ENCODE measurements around the gene COL6A3. TPM values are rescaled to one million over a fixed set of nuclear protein-coding genes. Genes with fewer than 3 reads are reported as not detected.

The COL6A3 gene
- total RNA-seq, 1 donor = 1,478 TPM

DNA sequence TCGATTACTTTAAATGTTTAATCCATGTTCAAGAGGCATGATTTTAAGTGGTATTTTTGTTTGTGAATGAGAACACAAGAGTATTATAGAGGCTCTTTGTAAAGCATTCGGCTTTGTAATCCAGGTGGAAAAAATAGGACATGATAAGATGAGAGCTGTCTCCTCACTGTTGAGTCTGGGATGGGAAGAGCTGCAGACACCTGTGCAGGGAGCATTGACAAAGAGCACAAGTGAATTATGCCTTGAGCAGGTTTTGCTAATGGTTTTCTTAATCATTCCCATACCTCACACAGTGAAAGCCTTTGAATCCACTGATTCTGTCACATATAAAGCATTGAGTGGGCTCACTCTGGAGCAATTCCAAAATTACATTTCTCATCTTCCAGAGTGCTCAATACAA is 9.6 kb downstream of the COL6A3 start:
- no peak overlapping the region for H3K4me3 ChIP-seq (ENCODE audit: low read depth, low read length)
- no peak for TF ChIP-seq CTCF (IDR thresholded peaks at IDR 0.05; ENCODE audit: insufficient read depth, low read length)
- DNase-seq (ENCODE audit: low read depth) = no peak

DNA sequence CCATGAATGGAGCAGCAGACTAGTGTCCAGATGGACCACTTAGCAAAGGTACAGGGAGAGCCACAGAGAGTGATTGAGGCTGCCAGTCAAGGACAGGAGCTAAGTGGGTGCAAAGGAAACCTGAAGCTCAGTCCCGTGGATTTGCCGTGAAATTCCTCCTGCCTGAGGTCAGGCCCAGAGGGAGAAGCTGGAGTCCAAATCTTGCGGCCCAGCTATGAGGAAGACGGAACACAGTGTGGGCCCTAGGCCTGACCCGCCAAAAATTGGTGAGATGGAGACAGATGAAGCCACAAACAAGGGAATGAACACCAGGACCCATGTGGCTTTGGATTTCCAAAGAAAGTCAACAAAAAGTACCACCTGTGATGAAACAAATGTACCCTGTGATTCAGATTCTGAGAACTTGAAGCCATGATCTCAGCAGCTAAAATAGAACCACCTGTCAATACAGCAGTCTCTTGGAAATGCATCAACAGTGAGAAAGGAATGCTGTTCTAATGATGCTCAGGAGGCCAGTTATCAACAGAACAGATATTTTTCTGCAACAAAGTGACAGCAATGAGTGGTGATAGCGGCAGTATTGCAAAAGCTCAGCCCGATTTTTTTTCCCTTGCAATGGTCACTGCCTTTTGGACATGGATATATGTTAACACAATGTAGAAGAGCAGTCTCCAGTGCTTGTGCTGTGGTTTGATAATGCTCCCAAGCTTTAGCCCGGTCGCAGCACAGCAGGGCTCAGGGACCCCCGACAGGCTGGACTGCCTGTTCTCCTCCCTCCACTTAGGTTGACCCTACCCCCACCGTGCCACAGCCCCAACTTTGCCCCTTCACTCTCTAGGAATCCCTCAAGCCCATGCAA is 10.7 kb downstream of the COL6A3 start:
- no peak for TF ChIP-seq CTCF (IDR thresholded peaks at IDR 0.05; ENCODE audit: insufficient read depth, low read length)
- H3K4me3 ChIP-seq (ENCODE audit: low read depth, low read length) = no peak overlapping the region
- DNase-seq (ENCODE audit: low read depth) = peak; percentile 92

DNA sequence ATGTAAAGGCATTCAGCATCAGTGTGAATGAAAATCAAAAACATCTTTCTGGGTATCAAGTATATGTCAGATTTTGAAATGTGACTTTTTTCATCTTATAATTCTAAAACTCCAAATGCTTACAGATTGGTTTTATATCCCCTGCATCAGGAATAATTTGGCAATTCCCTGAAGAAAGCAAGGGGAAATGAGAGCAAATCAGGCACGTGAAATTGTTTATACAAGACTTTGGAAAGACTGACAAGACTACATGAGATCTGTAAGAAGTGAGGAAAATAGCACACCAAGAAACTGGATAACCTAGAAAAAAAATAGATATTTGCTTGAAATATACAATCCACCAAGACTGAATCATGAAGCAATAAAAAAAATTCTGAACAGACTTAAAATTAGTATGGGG is 13.8 kb downstream of the COL6A3 start:
- TF ChIP-seq CTCF (IDR thresholded peaks at IDR 0.05; ENCODE audit: insufficient read depth, low read length) = no peak
- no peak overlapping the region for H3K4me3 ChIP-seq (ENCODE audit: low read depth, low read length)
- DNase-seq (ENCODE audit: low read depth) = no peak

GRCh38 chr2:237397072-237397471 is 16.9 kb downstream of the COL6A3 start:
- TF ChIP-seq CTCF (IDR thresholded peaks at IDR 0.05; ENCODE audit: insufficient read depth, low read length) = no peak
- no peak overlapping the region for H3K4me3 ChIP-seq (ENCODE audit: low read depth, low read length)
- no peak for DNase-seq (ENCODE audit: low read depth)

GRCh38 chr2:237393523-237393922 is 20.4 kb downstream of the COL6A3 start:
- H3K4me3 ChIP-seq (ENCODE audit: low read depth, low read length) = no peak overlapping the region
- TF ChIP-seq CTCF (IDR thresholded peaks at IDR 0.05; ENCODE audit: insufficient read depth, low read length) = no peak
- DNase-seq (ENCODE audit: low read depth) = no peak

DNA sequence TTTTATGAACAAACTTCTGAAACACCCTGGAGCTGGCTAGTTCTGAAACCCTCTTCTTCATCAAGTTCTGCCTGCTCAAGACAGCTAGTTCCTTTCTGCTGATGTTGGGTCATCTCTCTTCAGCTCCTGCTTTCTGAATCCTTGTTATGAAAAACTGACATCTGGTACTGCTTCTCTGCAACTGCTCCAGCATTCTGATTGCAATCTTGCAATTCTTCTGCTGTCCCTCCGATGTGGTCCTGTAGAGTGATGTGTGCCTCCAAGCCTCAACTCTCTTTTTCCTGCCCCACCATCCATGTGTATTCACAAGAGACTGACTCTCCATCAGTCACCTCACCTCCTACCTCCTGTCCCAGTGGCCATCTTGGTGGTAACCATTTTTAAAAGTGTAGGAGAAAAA is 21.8 kb downstream of the COL6A3 start:
- TF ChIP-seq CTCF (IDR thresholded peaks at IDR 0.05; ENCODE audit: insufficient read depth, low read length) = no peak
- no peak overlapping the region for H3K4me3 ChIP-seq (ENCODE audit: low read depth, low read length)
- DNase-seq (ENCODE audit: low read depth) = no peak

GRCh38 chr2:237391140-237391539 is 22.8 kb downstream of the COL6A3 start:
- DNase-seq (ENCODE audit: low read depth) = no peak
- no peak for TF ChIP-seq CTCF (IDR thresholded peaks at IDR 0.05; ENCODE audit: insufficient read depth, low read length)
- H3K4me3 ChIP-seq (ENCODE audit: low read depth, low read length) = no peak overlapping the region

All from fibroblast of the aortic adventitia (primary cell).